ENCODE data around the gene KRTAP9-2.

- TF ChIP-seq CTCF (IDR thresholded peaks at IDR 0.05) (no peak), POLR2A (IDR thresholded peaks at IDR 0.05) (no peak)
Observed at GRCh38 chr17:41178843-41179616, 47.4 kb upstream of the KRTAP9-2 start.
